Measurements from ENCODE around the gene MFSD12.
"Not testable (repeated sequence)": the region's sequence is repeated elsewhere in the genome, so short reads cannot be mapped to it uniquely, and the experiment has no call there.

MFSD12 gene

GRCh38 chr19:3572132-3572854, 14.9 kb upstream of the MFSD12 start:
- peaks cover 19% of the 10 kb centered on the region for H3K36me3 ChIP-seq (ENCODE audit: insufficient read depth, low read length)
- H3K4me3 ChIP-seq (ENCODE audit: low read length) = peak overlapping the region; percentile 70
- H3K27me3 ChIP-seq (ENCODE audit: control insufficient read depth, insufficient read depth, low read length) = no peaks in the 10 kb centered on the region
- no peaks in the 10 kb centered on the region for H3K9me3 ChIP-seq (replicated peaks; ENCODE audit: low read length)
- H3K9ac ChIP-seq (ENCODE audit: low read depth, low read length) = peak overlapping the region; percentile 78
- H3K4me2 ChIP-seq (ENCODE audit: low read length) = peak overlapping the region; percentile 82
- H3K4me1 ChIP-seq (ENCODE audit: control insufficient read depth, insufficient read depth, low read length) = peaks cover 5% of the 10 kb centered on the region

DNA sequence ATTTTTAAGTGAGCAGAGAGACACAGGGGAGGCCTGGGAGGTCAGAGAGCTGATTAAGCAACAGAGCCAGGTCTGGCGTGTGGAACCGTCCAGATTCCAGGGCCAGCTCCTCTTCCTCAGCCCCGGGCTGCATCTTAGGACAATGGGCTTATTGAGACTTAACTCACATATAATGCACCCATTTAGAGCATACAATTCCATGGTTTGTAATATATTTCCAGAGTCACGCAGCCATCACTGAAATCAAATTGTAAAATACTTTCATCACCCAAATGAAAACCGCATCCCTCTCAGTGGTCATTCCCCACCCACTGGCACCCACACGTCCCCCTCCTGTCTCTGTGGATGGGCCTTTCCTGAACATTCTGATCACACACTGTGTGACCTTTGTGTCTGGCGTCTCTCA, 13.2 kb upstream of the MFSD12 start:
- Histone ChIP-seq H3K4me1 (ENCODE audit: control insufficient read depth, insufficient read depth, low read length) (peaks cover 5% of the 10 kb centered on the region), H3K4me2 (ENCODE audit: low read length) (no peak overlapping the region), H3K36me3 (ENCODE audit: insufficient read depth, low read length) (peaks cover 12% of the 10 kb centered on the region), H3K9ac (ENCODE audit: low read depth, low read length) (no peak overlapping the region), H3K9me3 (replicated peaks; ENCODE audit: low read length) (no peaks in the 10 kb centered on the region), H3K4me3 (ENCODE audit: low read length) (no peak overlapping the region), H3K27me3 (ENCODE audit: control insufficient read depth, insufficient read depth, low read length) (no peaks in the 10 kb centered on the region)

- not testable (repeated sequence) for H3K4me2 ChIP-seq (ENCODE audit: low read length); H3K27me3 ChIP-seq (ENCODE audit: control insufficient read depth, insufficient read depth, low read length); H3K36me3 ChIP-seq (ENCODE audit: insufficient read depth, low read length); H3K9ac ChIP-seq (ENCODE audit: low read depth, low read length); H3K4me3 ChIP-seq (ENCODE audit: low read length); H3K9me3 ChIP-seq (replicated peaks; ENCODE audit: low read length); H3K4me1 ChIP-seq (ENCODE audit: control insufficient read depth, insufficient read depth, low read length)
These were observed 12.7 kb upstream of the MFSD12 start for GRCh38 chr19:3570042-3570441.

- Histone ChIP-seq H3K4me1 (ENCODE audit: control insufficient read depth, insufficient read depth, low read length) (peaks cover 4% of the 10 kb centered on the region), H3K27me3 (ENCODE audit: control insufficient read depth, insufficient read depth, low read length) (no peaks in the 10 kb centered on the region), H3K36me3 (ENCODE audit: insufficient read depth, low read length) (no peaks in the 10 kb centered on the region), H3K9me3 (replicated peaks; ENCODE audit: low read length) (no peaks in the 10 kb centered on the region), H3K4me2 (ENCODE audit: low read length) (peak overlapping the region; percentile 48), H3K4me3 (ENCODE audit: low read length) (no peak overlapping the region), H3K9ac (ENCODE audit: low read depth, low read length) (no peak overlapping the region)
These were observed 7.8 kb upstream of the MFSD12 start for GRCh38 chr19:3565139-3565538.

GRCh38 chr19:3563709-3564524, 6.5 kb upstream of the MFSD12 start:
- no peaks in the 10 kb centered on the region for H3K36me3 ChIP-seq (ENCODE audit: insufficient read depth, low read length)
- no peak overlapping the region for H3K9ac ChIP-seq (ENCODE audit: low read depth, low read length)
- peaks cover 4% of the 10 kb centered on the region for H3K4me1 ChIP-seq (ENCODE audit: control insufficient read depth, insufficient read depth, low read length)
- no peak overlapping the region for H3K4me2 ChIP-seq (ENCODE audit: low read length)
- no peak overlapping the region for H3K4me3 ChIP-seq (ENCODE audit: low read length)
- H3K9me3 ChIP-seq (replicated peaks; ENCODE audit: low read length) = no peaks in the 10 kb centered on the region
- H3K27me3 ChIP-seq (ENCODE audit: control insufficient read depth, insufficient read depth, low read length) = no peaks in the 10 kb centered on the region

- Histone ChIP-seq H3K36me3 (ENCODE audit: insufficient read depth, low read length) (no peaks in the 10 kb centered on the region), H3K27me3 (ENCODE audit: control insufficient read depth, insufficient read depth, low read length) (no peaks in the 10 kb centered on the region), H3K4me3 (ENCODE audit: low read length) (peak overlapping the region; percentile 77), H3K9me3 (replicated peaks; ENCODE audit: low read length) (no peaks in the 10 kb centered on the region), H3K4me2 (ENCODE audit: low read length) (peak overlapping the region; percentile 99), H3K9ac (ENCODE audit: low read depth, low read length) (peak overlapping the region; percentile 75), H3K4me1 (ENCODE audit: control insufficient read depth, insufficient read depth, low read length) (peaks cover 18% of the 10 kb centered on the region)
These were observed 367 bp downstream of the MFSD12 start for GRCh38 chr19:3556978-3557460.

DNA sequence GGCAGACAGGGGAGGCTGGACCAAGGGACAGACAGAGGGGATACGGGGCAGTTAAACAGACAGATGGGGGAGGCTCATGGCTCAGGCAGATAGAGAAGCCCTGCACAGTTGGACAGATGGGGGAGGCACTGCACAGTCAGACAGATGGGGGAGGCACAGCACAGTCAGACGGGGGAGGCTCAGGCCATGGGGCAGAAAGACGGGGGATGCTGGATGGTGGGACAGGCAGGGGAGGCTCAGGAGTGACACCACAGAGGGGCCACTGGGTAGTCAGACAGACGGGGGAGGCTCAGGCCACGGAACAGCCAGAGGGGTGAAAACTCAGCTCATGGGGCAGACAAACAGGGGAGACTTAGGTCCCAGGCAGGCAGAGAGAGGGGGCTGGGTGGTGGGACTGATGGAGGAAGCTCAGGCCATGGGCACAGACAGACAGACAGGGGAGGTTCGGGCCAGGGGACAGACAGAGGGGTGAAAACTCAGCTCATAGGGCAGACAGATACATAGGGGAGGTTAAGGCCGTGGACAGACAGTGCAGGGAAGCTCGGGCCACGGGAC, 886 bp downstream of the MFSD12 start:
- H3K36me3 ChIP-seq (ENCODE audit: insufficient read depth, low read length) = no peaks in the 10 kb centered on the region
- H3K4me1 ChIP-seq (ENCODE audit: control insufficient read depth, insufficient read depth, low read length) = peaks cover 18% of the 10 kb centered on the region
- no peaks in the 10 kb centered on the region for H3K9me3 ChIP-seq (replicated peaks; ENCODE audit: low read length)
- peak overlapping the region; percentile 99 for H3K4me2 ChIP-seq (ENCODE audit: low read length)
- no peaks in the 10 kb centered on the region for H3K27me3 ChIP-seq (ENCODE audit: control insufficient read depth, insufficient read depth, low read length)
- peak overlapping the region; percentile 77 for H3K4me3 ChIP-seq (ENCODE audit: low read length)
- peak overlapping the region; percentile 75 for H3K9ac ChIP-seq (ENCODE audit: low read depth, low read length)

- Histone ChIP-seq H3K4me1 (ENCODE audit: control insufficient read depth, insufficient read depth, low read length) (peaks cover 18% of the 10 kb centered on the region), H3K4me3 (ENCODE audit: low read length) (peak overlapping the region; percentile 77), H3K9me3 (replicated peaks; ENCODE audit: low read length) (no peaks in the 10 kb centered on the region), H3K36me3 (ENCODE audit: insufficient read depth, low read length) (no peaks in the 10 kb centered on the region), H3K9ac (ENCODE audit: low read depth, low read length) (peak overlapping the region; percentile 75), H3K4me2 (ENCODE audit: low read length) (peak overlapping the region; percentile 99), H3K27me3 (ENCODE audit: control insufficient read depth, insufficient read depth, low read length) (no peaks in the 10 kb centered on the region)
These were observed 1.5 kb downstream of the MFSD12 start for GRCh38 chr19:3555653-3556422.

DNA sequence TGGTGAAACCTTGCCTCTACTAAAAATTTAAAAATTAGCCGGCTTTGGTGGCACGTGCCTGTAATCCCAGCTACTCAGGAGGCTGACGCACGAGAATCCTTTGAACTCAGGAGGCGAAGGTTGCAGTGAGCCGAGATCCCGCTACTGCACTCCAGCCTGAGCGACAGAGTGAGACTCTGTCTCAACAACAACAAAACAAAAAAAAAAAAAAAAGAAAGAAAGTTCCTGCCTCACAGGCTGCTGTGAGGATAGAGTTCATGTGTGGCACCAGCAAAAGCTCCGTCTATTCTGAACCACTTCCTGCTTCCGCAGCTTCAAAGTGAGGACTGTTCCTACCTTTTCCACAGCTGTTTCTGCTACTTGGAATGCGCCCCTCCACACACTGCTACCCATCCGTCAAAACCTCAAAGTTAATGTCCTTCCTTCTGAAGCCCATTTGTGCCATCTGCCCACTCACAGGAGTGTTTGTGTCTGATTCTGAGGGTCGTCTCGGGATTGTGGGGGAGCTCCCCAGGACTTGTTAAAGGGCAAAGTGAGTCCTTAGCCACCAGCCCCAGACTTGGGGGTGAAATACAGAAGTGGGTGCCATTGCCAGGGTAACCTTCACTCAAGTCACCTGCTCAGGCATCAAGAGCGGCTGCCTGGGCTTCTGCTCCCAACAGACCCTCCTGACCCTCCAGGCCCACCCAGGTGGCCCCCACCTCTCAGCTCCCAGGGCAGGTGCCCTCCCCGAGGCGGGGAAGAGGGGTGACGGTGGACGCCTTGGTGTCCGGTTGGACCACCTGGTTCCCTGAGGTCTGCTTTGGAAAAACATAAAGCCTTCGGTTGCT, 2.9 kb downstream of the MFSD12 start:
- Histone ChIP-seq H3K4me3 (ENCODE audit: low read length) (no peak overlapping the region), H3K4me2 (ENCODE audit: low read length) (no peak overlapping the region), H3K9me3 (replicated peaks; ENCODE audit: low read length) (no peaks in the 10 kb centered on the region), H3K36me3 (ENCODE audit: insufficient read depth, low read length) (no peaks in the 10 kb centered on the region), H3K9ac (ENCODE audit: low read depth, low read length) (no peak overlapping the region), H3K4me1 (ENCODE audit: control insufficient read depth, insufficient read depth, low read length) (peaks cover 18% of the 10 kb centered on the region), H3K27me3 (ENCODE audit: control insufficient read depth, insufficient read depth, low read length) (no peaks in the 10 kb centered on the region)

- no peak overlapping the region for H3K9ac ChIP-seq (ENCODE audit: low read depth, low read length)
- peaks cover 7% of the 10 kb centered on the region for H3K36me3 ChIP-seq (ENCODE audit: insufficient read depth, low read length)
- H3K4me1 ChIP-seq (ENCODE audit: control insufficient read depth, insufficient read depth, low read length) = peaks cover 13% of the 10 kb centered on the region
- no peaks in the 10 kb centered on the region for H3K9me3 ChIP-seq (replicated peaks; ENCODE audit: low read length)
- no peak overlapping the region for H3K4me3 ChIP-seq (ENCODE audit: low read length)
- H3K27me3 ChIP-seq (ENCODE audit: control insufficient read depth, insufficient read depth, low read length) = no peaks in the 10 kb centered on the region
- H3K4me2 ChIP-seq (ENCODE audit: low read length) = no peak overlapping the region
These were observed 5.6 kb downstream of the MFSD12 start for GRCh38 chr19:3551792-3552095.

All from skeletal muscle satellite cell (primary cell).